ENCODE results near the gene TRAPPC3L.

The TRAPPC3L gene

DNA sequence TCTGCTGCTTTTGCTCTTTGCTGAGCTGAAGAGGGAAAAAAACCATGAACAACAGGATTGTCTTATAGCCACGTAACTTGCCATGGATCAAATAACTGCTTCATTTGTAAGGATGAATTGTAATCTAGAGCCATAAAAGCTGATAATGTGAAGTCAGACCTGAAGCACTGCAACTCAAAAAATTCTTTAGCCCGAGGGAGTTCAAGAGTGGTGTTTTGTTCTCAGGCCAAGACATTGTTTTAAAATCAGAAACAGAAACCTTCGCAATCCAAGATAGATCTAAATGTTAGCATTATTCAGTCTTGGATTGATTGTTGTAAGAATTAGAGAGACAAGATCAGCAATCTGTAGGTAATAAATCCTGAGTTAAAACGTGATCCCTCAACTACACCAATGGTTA, at the start of gene TRAPPC3L:
Gene TRAPPC3L (minus strand): TSS at position 34 of the 400 bp plus-strand sequence. CDS start 170 bp downstream, outside the sequence.
- no peak for DNase-seq (ENCODE audit: low read depth in 2 of 3, low spot score in 1 of 3)

DNA sequence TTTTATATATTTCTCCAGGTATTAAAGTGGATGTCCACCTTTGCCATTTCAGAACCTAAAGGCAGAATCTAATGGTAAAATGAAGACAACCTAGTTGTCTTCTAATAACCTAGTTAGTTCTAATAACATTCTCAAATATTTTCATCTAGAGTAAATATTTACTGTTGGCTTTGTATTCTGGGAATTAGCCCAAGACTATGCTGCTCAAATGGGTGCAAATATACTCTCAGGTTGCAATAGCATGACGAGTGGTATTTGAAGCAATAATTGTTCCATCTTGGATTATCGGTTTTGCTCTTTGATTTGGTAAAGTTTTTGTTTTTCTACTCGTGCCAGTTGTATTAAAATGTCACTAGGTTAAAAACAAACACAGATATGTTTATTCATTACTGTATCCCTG, 49.8 kb upstream of the TRAPPC3L start:
- no peak for DNase-seq (ENCODE audit: low read depth in 2 of 3, low spot score in 1 of 3)

DNA sequence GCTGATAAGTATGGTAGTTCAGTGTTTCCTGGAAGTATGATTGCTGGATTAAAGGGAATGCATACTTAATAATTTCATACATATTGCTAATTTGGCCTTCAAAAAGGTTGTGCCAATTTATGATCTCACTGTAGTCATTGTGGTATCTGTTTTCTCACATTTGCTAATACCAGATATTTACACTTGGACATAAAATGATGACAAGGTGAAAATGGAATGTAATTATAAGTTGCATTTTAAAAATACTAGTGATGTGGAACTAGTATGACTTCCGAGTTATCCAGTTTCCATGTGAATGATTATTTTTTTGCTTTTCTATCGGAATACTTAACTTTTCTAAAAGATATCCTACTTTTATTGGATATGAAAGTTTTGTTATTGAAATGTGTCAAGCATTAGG, 41.3 kb upstream of the TRAPPC3L start:
- DNase-seq (ENCODE audit: low read depth in 2 of 3, low spot score in 1 of 3): no peak

DNA sequence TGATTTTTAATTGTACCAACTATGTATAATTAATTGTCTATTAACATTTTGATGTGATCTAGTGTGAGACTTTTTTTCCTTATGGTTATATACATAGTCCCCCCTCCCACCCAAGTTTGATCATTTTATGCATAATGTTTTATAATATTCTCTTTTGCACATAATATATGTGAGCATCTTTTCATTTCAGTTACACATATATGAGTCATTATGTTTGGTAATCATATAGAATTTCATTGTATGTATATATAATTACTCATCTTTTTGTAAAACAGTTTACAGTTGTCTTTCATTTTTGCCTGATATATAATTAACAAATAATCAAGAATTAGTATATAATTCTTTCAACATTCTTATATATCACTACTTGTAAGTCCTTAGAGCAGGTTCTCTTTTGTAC, 40.8 kb upstream of the TRAPPC3L start:
- no peak for DNase-seq (ENCODE audit: low read depth in 2 of 3, low spot score in 1 of 3)

DNA sequence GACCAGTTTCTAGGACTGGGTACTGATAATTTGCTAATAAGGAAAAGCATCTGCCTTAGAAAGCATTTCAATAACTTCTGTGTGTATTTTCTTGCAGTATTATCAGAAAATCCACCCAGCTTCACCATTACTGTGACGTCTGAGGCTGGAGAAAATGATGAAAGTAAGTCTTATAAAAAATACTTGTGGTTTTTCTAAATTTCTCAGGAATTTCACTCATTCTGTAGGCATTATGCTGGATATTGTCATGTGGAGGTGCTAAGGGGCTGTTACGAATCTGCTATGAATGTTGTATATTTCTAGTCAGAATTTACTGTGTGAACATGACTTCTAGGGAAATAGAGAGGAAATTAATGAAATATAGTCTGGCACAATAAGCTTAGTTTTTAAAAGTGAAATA, 34.7 kb upstream of the TRAPPC3L start:
- DNase-seq (ENCODE audit: low read depth in 2 of 3, low spot score in 1 of 3): no peak

DNA sequence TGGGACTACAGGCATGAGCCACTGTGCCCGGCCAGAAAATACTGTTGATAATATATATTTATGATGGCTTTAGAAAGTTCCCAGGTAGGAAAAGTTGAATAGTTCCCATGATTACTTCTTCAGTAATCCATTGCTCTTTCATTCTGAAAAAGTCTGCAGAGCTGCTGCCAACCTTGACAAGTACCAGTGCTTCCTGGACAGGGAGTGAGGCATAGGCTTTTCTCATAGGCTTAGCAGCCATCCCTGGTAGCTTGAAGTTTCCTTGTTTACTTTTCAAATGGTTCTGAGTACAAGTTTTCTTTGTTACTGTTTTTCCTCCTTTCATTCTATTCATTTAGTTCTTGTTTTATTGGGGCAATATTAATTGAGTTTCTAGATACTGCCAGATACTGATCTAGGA, 33.7 kb upstream of the TRAPPC3L start:
- no peak for DNase-seq (ENCODE audit: low read depth in 2 of 3, low spot score in 1 of 3)

DNA sequence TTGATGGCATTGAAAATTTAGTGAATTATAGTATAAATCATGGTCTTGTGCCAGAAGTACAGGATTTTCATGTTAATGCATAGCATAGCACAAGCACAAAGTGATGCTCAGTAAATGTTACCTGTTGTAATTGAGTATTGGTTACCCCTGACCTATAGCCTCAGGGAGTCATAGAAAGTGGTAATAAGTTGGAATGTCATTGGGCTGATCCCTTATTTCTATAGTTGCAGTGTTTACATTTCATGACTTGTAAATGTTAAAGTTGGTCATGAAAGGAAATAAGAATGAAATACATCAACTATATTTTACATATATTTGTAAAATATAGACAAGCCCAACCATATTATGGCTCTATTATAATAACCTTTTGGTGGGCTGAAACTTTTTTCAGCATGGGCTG, 32.9 kb upstream of the TRAPPC3L start:
- no peak for DNase-seq (ENCODE audit: low read depth in 2 of 3, low spot score in 1 of 3)

DNA sequence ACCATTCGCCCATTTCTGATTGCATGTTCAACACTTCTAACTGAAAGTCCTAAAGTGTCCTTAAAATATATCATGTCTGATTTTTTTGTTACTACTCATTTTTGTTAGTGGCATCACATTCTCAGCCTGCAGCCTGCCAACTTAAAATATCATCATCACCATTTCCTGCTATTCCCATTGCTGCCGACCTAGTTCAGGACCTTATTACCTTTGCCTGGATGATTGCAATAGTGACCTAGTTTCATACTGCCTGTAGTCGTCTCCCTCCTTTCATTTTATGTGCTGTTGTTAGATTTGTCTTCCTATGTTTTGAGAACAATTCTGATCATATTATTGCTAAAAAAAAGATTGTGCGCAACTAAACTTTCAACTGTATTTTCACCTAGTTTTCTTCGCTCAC, 32.0 kb upstream of the TRAPPC3L start:
- no peak for DNase-seq (ENCODE audit: low read depth in 2 of 3, low spot score in 1 of 3)

DNA sequence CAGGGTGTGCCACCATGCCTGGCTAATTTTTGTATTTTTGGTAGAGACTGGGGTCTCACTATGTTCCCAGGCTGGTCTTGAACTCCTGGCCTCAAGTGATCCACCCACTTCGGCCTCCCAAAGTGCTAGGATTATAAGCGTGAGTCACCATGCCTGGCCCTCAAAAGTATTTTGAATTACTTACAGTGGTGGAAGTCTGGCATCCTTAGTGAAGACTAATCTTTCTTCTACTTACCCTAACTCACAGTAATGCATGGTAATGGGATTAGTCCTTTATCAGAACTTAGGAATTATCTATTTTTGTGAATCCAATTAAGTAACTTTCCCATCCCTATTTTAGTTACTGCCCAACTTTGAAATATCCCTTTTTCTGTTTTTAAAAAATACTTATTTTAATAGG, 29.7 kb upstream of the TRAPPC3L start:
- DNase-seq (ENCODE audit: low read depth in 2 of 3, low spot score in 1 of 3): no peak

DNA sequence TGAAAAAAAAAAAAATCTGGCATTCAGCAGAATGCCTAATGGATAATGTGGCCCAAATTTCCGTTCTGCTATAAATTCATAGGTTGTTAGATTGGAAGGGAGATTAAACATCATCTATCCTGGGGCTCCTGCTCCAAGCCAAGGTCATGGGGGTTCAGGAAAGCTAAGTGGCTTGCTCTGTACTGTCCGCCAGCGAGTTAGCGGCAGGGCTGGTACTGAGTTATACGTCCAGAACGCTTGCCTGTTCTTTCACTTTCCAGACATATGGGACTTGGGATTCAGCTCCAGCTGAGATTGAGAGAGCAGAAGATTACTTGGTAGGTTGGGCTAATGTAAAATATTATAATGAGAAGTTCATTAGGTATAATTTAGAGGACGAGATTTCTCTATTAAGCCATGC, 26.7 kb upstream of the TRAPPC3L start:
- DNase-seq (ENCODE audit: low read depth in 2 of 3, low spot score in 1 of 3): no peak

DNA sequence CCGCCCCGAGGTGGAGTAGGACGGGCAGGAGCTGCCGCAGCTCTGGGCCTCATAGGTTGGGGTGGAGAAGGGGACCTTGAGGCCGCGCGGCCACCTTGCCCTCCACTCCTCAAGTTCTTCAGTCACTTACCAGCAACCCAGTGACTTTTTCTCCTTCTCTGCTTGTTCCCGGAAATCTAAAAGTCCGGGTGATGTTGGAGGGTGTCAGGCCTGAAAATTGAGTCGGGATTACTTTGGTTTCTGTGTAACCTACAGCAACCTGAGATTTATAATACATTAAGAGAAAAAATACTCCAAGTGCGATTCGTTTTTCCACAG, 26.2 kb upstream of the TRAPPC3L start:
- DNase-seq (ENCODE audit: low read depth in 2 of 3, low spot score in 1 of 3): no peak

DNA sequence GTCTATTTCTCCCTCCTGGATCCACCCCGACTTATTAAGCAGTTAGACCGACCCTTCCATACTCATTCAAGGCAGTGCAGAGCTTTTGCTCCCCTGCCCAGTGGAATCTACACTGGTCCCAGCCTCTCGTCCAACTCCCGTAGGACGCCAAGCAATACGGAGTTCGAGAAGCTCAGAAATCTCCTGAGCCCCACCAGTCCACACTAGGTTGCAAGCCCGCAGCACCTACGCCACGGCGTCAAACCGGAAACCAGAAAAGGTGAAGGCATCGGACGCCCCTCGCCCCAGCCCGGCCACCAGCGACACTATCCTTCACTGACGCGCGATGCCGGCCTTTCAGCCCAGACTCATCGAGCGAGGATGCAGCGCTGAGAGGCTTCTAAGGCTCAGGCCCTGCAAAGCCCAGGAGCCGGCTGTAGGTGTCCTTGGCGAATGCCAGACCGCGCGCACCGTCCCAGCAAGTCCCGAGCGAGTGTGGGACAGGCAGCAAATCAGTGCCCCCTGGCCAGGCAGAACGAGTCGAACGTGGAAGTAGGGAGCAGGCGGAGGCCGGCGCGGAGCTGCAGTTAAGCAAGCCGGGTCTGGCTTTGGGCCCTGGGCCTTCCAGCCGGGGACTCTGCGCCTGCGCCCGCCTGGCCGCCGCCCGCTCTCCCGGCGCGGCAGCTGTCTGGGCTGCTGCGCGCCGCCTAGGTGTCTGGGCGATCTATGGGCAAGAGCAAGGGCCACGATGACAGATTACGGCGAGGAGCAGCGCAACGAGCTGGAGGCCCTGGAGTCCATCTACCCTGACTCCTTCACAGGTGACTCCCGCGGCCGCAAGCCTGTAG, 25.6 kb upstream of the TRAPPC3L start, which contains the start of gene RWDD1:
Gene RWDD1 (plus strand): TSS at position 649 of the 827 bp plus-strand sequence. CDS start 79 bp downstream, at position 728.
- peak; percentile 96 to 99 (median 96) for DNase-seq (ENCODE audit: low read depth in 2 of 3, low spot score in 1 of 3)

DNA sequence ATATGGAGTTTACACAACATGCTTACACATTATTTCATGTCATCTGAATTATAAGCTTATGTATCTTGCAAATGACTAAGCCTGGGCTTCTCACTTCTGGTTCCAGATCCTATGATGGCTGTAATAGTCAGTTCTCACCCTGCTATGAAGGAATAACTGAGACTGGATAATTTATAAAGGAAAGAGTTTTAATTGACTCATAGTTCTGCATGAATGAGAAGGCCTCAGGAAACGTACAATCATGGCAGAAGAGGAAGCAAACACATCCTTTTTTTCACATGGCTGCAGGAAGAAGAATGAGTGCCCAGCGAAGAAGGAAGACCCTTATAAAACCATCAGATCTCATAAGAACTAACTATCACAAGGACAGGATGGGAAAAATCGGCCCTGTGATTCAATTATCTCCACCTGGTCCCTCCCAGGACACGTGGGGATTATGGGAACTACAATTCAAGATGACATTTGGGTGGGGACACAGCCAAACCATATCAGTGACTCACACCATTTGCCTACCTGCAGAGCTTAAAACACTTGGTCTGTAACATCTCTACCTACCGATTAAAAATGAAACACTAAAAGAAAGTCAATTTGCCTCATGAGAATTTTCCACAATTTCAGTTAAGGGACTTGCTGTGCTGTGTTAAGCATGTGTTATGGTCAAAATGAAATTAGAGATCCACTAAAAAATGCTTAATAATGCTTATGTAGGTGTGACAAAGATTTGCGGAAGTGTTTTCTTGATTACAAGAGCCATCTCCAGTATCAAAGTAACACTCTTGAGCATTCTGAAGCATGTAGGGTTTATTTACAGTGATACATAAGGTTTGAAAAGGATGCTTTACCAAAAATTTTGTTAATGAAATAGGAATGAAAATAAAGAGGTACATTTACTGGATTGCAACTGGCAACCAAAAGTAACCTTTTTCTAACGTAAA, 23.6 kb upstream of the TRAPPC3L start:
- no peak for DNase-seq (ENCODE audit: low read depth in 2 of 3, low spot score in 1 of 3)

DNA sequence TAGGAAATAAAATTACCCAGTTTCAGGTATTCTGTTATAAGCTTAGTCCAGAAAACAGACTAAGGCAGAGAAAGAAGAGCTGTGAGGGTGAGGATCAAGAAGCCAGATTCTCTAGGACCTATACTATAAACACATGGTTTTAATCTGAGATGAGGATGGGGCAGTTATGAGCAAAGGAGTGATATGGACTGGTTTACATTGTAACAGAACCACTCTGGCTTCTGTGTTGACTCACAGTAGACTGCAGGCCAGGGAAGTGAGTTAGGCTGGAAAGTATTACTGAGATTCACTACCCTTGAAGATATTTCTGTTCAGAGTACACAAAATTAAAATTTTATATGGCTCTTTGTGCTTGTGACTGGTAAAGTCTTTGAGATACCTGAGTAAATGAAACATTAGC, 22.6 kb upstream of the TRAPPC3L start:
- no peak for DNase-seq (ENCODE audit: low read depth in 2 of 3, low spot score in 1 of 3)

DNA sequence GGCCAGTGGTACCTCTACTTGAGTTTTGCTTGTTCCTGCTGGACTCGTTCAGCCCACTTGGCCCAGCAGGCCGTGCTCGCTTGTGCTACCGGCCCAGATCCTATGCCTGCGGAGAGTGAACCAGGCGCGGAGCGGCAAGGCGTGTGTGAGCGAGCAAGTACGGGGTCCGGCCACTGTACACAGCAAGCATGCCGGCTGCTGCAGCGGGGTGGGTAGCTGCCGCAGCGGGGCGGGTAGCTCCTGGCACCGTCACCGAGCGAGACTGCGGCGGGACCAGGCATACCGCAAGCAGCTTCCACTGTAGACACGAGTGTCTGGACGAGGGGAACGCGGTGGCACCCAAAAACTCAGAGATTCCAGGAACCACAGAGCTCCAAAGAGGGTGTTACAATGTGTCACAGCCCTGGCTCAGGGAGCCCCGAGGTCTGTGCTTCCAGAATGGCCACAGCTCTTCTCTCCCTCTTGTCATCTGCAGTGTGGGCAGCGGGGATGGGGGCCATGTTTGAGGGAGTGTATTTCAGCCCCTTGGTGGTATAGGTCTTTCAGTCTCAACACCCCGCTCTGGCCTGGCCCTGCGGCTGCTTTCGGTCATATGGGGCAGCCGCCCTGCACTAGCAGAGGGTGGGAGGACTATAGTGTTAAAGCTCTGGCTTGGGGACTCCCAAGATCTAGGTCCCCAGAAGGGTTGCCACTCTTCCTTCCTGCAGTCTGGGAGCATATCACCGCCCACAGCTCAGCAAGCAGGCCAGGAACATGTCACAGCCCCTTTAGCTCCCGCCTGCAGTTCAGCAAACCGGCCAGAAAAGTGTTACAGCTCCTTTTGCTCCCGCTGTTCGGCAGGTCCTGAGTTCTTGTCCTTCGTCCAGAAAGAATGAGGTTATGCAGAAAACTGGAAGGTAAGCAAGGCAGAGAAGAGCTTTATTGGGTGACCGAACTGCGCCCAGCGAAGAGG, 19.7 kb upstream of the TRAPPC3L start:
- no peak for DNase-seq (ENCODE audit: low read depth in 2 of 3, low spot score in 1 of 3)

DNA sequence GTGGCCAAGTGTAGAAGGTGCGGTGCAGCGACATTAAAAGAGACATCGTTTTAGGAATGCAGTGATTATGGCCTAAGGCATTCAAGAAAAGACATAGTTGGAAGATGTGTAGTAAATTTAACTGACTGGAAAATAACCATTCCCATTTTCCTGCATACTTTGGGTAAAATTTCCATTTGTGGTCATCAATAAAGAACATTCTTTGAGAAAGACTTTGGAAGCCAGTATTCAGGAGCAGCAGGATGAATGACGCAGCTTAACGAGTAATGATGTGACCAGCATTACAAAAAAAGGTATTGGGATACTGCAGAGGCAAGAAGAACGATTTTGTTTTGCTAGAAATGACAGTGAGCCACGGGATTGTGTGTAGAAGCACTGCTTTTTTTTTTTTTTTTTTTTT, 18.8 kb upstream of the TRAPPC3L start:
- DNase-seq (ENCODE audit: low read depth in 2 of 3, low spot score in 1 of 3): no peak

DNA sequence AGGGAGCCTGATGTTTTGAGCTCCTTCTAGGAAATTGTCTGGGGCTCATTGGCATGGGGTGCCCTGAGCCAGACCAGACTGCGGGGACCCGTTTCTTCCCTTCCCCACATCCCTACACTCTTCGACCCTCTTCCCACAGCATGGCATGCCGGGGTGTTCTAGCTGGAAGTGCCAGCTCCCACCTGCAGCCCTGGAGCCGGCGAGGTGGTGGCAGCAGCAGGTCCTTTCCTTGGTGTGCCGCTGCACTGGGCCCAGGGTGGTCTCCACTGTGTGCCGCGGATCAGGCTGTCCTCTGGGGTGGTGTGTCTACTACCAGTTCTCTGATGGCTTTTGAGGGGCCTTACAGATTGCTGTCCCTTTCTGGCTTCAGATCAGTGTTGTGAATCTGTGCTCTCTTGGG, 18.3 kb upstream of the TRAPPC3L start:
- DNase-seq (ENCODE audit: low read depth in 2 of 3, low spot score in 1 of 3): no peak

DNA sequence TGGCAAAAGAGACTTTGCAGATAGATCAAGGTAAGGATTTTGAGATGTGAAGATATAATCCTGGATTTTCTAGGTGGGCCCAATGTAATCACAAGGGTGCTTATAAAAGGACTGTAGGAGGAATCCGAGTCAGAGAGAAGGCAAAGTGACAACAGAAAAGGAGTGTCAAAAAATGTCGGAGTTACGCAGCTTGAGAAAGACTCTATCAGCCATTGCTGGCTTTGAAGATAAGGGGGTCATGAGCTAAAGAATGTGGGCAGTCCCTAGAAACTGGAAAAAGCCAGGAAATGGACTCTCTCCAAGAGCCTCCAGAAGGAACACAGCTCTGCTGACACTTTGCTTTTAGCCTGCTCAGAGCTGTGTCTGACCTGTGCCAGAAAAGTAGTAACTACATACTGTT, 17.1 kb upstream of the TRAPPC3L start:
- DNase-seq (ENCODE audit: low read depth in 2 of 3, low spot score in 1 of 3): no peak

DNA sequence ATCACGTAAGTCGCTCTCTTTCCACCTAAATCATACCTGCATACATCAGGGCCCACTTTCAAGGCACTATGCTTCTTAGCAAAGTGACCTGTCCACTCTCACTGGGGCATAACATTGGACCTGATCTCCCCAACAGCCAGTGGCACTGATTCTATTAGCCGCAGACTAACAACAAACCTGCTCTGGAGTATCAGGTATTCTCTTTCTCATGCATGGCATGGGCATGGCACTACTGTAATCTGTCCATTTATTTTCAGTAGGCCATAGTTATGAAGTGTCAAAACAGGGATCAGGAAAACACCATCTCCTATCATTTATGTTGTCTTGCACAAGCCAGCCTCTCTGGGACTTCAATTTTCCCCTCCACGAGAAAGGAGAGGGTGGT, 16.5 kb upstream of the TRAPPC3L start:
- DNase-seq (ENCODE audit: low read depth in 2 of 3, low spot score in 1 of 3): no peak

DNA sequence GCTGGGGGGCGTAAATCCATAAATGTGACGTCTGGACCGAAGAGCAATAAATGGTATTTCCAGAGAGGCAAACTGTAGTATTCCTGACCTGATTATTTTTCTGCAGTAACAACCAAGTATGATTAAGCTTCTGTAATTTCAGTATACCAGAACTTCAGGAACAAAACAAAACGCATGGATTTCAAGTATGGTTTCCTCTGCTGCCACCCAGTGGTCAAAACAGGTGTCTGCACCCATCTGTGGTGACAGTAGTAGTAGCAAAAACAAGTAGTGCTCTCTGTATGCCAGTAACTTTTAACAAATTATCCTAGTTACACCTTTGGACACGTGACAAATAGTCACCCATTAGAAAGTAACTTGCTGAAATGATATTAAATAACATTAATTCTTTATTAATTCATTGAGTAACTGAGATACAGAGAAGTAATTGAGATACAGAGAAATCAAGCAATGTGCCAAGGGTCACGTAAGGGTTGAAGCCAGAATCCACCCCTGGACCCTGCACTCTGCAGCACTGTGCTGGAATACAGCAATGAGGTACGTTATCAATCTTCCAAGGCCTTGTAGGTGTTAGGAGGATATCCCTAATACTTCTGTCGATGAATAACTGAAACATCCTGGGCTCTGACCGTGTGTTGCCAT, 16.0 kb upstream of the TRAPPC3L start:
- DNase-seq (ENCODE audit: low read depth in 2 of 3, low spot score in 1 of 3): peak; percentile 42 to 77 (median 47)

DNA sequence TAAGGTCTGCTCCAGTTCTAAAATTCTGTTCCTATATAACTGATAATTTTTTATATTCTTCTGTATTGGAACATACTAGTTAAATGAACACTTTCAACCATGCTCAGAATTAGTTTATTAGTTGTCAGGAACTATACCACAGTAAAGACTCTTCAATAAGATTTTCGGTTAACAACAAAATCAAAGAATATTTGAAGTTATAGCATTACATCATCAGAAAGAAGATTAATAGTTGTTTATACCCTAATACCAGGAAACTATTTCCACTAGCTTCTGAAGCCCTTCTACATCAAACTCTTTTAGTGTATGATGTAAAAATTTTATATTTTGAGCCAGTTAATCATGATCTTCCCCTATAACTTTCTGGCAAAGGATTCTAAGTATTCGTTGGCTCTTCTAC, 14.6 kb upstream of the TRAPPC3L start:
- no peak for DNase-seq (ENCODE audit: low read depth in 2 of 3, low spot score in 1 of 3)
